Neural cell (in vitro differentiated cells): ENCODE data around the gene CLEC4M.

Source experiments
- EP300 ChIP-seq: fragments of 450-650 bp; conservative IDR thresholded peaks from 2 replicates; pipeline ENCODE4 v1.6.1; 2014; ENCODE audit warnings: antibody characterized with exemption, mild to moderate bottlenecking, moderate library complexity; ENCODE audit not compliant: poor library complexity, severe bottlenecking
- EZH2 ChIP-seq: fragments of 200-600, 300-800 bp; shearing (Covaris generic), sonication (generic); IDR thresholded peaks from 2 replicates; pipeline ENCODE4 v1.6.1; 2014; ENCODE audit warnings: antibody characterized with exemption, low read length, borderline replicate concordance, mild to moderate bottlenecking; ENCODE audit not compliant: insufficient read depth, poor library complexity, severe bottlenecking
- MXI1 ChIP-seq: fragments of 450-650 bp; conservative IDR thresholded peaks from 2 replicates; pipeline ENCODE4 v1.6.1; 2014; ENCODE audit warnings: antibody characterized with exemption, mild to moderate bottlenecking; ENCODE audit not compliant: poor library complexity, severe bottlenecking
- POLR2AphosphoS5 ChIP-seq: IDR thresholded peaks from 2 replicates; pipeline ENCODE4 v1.6.1; 2012
- RAD21 ChIP-seq: fragments of 450-650 bp; conservative IDR thresholded peaks from 2 replicates; pipeline ENCODE4 v1.6.1; 2014; ENCODE audit warnings: antibody characterized with exemption, mild to moderate bottlenecking, moderate library complexity
- TAF1 ChIP-seq: IDR thresholded peaks from 2 replicates; pipeline ENCODE4 v1.6.1; 2012; ENCODE audit warnings: low read depth
- TF ChIP-seq, protein P1 (sequence below): fragments of 450-650 bp; IDR thresholded peaks from 2 replicates; pipeline ENCODE4 v1.5.1; 2014; ENCODE audit warnings: antibody characterized with exemption, mild to moderate bottlenecking, moderate library complexity; ENCODE audit not compliant: poor library complexity, severe bottlenecking
- TF ChIP-seq, protein P2 (sequence below): IDR thresholded peaks from 2 replicates; pipeline ENCODE4 v1.6.1; 2012; ENCODE audit warnings: borderline replicate concordance

DNA sequence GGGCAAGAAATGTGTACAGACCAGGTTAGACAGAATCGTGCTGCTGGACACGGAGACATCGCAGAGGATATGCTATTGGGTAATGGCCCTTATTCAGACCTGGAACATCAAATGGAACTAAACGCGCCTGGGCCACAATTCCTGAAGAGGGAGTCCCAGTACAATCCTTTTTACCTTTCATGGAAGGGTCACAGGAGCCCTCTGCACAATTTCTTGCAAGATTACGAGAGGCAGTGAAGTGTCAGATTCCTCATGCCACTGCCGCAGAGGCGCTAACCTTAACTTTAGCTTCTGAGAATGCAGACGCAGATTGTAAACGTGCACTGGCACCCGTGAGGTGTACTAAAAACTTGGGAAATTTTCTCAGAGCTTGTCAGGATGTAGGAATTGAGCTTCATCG, 18.1 kb downstream of the CLEC4M start:
- no peak for TF ChIP-seq EP300
- TF ChIP-seq RAD21 = no peak
- TF ChIP-seq, protein P1, sequence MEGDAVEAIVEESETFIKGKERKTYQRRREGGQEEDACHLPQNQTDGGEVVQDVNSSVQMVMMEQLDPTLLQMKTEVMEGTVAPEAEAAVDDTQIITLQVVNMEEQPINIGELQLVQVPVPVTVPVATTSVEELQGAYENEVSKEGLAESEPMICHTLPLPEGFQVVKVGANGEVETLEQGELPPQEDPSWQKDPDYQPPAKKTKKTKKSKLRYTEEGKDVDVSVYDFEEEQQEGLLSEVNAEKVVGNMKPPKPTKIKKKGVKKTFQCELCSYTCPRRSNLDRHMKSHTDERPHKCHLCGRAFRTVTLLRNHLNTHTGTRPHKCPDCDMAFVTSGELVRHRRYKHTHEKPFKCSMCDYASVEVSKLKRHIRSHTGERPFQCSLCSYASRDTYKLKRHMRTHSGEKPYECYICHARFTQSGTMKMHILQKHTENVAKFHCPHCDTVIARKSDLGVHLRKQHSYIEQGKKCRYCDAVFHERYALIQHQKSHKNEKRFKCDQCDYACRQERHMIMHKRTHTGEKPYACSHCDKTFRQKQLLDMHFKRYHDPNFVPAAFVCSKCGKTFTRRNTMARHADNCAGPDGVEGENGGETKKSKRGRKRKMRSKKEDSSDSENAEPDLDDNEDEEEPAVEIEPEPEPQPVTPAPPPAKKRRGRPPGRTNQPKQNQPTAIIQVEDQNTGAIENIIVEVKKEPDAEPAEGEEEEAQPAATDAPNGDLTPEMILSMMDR = no peak
- TF ChIP-seq POLR2AphosphoS5 = no peak
- TF ChIP-seq MXI1 = no peak
- TF ChIP-seq, protein P2, sequence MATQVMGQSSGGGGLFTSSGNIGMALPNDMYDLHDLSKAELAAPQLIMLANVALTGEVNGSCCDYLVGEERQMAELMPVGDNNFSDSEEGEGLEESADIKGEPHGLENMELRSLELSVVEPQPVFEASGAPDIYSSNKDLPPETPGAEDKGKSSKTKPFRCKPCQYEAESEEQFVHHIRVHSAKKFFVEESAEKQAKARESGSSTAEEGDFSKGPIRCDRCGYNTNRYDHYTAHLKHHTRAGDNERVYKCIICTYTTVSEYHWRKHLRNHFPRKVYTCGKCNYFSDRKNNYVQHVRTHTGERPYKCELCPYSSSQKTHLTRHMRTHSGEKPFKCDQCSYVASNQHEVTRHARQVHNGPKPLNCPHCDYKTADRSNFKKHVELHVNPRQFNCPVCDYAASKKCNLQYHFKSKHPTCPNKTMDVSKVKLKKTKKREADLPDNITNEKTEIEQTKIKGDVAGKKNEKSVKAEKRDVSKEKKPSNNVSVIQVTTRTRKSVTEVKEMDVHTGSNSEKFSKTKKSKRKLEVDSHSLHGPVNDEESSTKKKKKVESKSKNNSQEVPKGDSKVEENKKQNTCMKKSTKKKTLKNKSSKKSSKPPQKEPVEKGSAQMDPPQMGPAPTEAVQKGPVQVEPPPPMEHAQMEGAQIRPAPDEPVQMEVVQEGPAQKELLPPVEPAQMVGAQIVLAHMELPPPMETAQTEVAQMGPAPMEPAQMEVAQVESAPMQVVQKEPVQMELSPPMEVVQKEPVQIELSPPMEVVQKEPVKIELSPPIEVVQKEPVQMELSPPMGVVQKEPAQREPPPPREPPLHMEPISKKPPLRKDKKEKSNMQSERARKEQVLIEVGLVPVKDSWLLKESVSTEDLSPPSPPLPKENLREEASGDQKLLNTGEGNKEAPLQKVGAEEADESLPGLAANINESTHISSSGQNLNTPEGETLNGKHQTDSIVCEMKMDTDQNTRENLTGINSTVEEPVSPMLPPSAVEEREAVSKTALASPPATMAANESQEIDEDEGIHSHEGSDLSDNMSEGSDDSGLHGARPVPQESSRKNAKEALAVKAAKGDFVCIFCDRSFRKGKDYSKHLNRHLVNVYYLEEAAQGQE = no peak
- no peak for TF ChIP-seq EZH2
- TF ChIP-seq TAF1 = no peak
